Esophagus muscularis mucosa (tissue), 3 donors: ENCODE measurements around the gene SLC25A39.

Source experiments
- POLR2A ChIP-seq: fragments of 450-650 bp; IDR thresholded peaks from one replicate; pipeline ENCODE4 v1.6.1; 2017; ENCODE audit warnings: antibody characterized with exemption, moderate library complexity, mild to moderate bottlenecking, low read depth
- TF ChIP-seq, protein P1 (sequence below), 3 experiments: fragments of 200-600 bp in 2 of 3; fragments of 450-650 bp in 1 of 3; sonication (generic) in 2 of 3; IDR thresholded peaks; one replicate each; pipeline ENCODE4 v1.5.1; 2017 to 2019; ENCODE audit warnings: antibody characterized with exemption in 3 of 3, mild to moderate bottlenecking in 2 of 3, moderate library complexity in 1 of 3

DNA sequence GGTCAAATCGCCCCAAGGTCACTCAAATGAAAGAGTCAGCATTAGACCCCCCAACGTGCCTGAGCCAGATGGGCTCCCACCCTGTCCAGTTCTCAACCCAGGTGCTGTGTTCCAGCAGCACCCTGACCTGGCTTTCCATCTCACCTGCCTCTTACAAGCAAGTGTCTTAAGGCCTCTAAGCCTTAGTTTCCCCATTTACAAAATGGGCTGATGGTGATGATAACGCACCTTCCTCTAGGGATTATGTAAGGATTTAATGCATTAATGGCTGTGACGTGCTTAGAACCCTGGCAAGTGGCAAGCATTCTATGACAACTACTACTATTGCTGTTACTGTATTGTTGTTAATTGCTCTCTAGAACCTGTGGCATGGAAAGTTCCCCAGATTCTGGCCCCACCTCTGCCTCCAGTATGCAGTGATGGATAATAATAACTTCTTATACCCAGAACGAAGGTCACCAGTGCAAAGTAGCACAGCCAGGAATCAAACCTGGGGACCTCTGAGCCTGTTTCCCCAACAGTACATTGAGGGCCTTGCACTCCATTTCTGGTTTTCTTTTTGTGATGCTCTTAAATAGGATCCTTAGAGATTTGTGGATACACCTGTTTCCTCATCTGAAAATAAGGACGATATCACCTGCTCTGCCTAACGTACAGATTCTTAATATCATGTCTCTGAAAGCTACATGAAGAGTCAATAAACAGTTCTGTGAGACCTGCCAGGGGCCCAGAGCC, 3.3 kb upstream of the SLC25A39 start:
- TF ChIP-seq, protein P1, sequence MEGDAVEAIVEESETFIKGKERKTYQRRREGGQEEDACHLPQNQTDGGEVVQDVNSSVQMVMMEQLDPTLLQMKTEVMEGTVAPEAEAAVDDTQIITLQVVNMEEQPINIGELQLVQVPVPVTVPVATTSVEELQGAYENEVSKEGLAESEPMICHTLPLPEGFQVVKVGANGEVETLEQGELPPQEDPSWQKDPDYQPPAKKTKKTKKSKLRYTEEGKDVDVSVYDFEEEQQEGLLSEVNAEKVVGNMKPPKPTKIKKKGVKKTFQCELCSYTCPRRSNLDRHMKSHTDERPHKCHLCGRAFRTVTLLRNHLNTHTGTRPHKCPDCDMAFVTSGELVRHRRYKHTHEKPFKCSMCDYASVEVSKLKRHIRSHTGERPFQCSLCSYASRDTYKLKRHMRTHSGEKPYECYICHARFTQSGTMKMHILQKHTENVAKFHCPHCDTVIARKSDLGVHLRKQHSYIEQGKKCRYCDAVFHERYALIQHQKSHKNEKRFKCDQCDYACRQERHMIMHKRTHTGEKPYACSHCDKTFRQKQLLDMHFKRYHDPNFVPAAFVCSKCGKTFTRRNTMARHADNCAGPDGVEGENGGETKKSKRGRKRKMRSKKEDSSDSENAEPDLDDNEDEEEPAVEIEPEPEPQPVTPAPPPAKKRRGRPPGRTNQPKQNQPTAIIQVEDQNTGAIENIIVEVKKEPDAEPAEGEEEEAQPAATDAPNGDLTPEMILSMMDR (IDR thresholded peaks at IDR 0.05), result no peak
- TF ChIP-seq POLR2A, result no peak
